ENCODE measurements around the gene ATG3. TPM values are rescaled to one million over a fixed set of nuclear protein-coding genes. Genes with fewer than 3 reads are reported as not detected.
A peak's percentile ranks its signal among the peaks of the same experiment; 100 is the strongest.

Gene ATG3
- total RNA-seq, 1 experiment from 2014 or later, result 60.1 TPM

DNA sequence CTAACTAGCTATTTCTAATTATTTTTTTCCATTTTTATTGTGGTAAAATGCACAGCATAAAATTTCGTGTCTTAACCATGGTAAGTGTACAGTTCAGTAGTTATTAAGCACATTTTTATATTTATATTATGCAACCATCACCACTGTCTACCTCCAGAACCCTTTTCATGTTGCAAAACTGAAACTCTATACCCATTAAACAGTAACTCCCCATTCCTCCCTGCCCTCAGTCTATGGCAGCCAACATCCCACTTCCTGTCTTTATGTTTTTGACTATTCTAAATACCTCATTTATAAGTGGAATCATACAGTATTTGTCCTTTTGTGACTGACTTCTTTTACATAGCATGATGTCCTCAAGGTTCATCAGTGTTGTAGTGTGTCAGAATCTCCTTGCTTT is 25.6 kb upstream of the ATG3 start:
- H3K27me3 Mint-ChIP-seq (ENCODE audit: low read depth), result no peaks in the 10 kb centered on the region
- ChIA-PET CTCF (no interaction called here), POLR2A (no interaction called here)
- no peak for DNase-seq (ENCODE audit: low spot score)
- H3K4me3 Mint-ChIP-seq, result no peak overlapping the region
- H3K27ac Mint-ChIP-seq, result no peak overlapping the region
- no peak for ATAC-seq
- H3K4me1 Mint-ChIP-seq, result peaks cover 9% of the 10 kb centered on the region
- no peaks in the 10 kb centered on the region for H3K9me3 Mint-ChIP-seq
- peaks cover 22% of the 10 kb centered on the region for H3K36me3 Mint-ChIP-seq
- TF ChIP-seq SOX15 (CRISPR knock-in tag; IDR thresholded peaks at IDR 0.05), result no peak
- TF ChIP-seq, protein P1, sequence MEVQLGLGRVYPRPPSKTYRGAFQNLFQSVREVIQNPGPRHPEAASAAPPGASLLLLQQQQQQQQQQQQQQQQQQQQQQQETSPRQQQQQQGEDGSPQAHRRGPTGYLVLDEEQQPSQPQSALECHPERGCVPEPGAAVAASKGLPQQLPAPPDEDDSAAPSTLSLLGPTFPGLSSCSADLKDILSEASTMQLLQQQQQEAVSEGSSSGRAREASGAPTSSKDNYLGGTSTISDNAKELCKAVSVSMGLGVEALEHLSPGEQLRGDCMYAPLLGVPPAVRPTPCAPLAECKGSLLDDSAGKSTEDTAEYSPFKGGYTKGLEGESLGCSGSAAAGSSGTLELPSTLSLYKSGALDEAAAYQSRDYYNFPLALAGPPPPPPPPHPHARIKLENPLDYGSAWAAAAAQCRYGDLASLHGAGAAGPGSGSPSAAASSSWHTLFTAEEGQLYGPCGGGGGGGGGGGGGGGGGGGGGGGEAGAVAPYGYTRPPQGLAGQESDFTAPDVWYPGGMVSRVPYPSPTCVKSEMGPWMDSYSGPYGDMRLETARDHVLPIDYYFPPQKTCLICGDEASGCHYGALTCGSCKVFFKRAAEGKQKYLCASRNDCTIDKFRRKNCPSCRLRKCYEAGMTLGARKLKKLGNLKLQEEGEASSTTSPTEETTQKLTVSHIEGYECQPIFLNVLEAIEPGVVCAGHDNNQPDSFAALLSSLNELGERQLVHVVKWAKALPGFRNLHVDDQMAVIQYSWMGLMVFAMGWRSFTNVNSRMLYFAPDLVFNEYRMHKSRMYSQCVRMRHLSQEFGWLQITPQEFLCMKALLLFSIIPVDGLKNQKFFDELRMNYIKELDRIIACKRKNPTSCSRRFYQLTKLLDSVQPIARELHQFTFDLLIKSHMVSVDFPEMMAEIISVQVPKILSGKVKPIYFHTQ (CRISPR knock-in tag; IDR thresholded peaks at IDR 0.05), result no peak
- TF ChIP-seq GTF2I (CRISPR knock-in tag; conservative IDR thresholded peaks at IDR 0.05), result no peak
- TF ChIP-seq, protein P2, sequence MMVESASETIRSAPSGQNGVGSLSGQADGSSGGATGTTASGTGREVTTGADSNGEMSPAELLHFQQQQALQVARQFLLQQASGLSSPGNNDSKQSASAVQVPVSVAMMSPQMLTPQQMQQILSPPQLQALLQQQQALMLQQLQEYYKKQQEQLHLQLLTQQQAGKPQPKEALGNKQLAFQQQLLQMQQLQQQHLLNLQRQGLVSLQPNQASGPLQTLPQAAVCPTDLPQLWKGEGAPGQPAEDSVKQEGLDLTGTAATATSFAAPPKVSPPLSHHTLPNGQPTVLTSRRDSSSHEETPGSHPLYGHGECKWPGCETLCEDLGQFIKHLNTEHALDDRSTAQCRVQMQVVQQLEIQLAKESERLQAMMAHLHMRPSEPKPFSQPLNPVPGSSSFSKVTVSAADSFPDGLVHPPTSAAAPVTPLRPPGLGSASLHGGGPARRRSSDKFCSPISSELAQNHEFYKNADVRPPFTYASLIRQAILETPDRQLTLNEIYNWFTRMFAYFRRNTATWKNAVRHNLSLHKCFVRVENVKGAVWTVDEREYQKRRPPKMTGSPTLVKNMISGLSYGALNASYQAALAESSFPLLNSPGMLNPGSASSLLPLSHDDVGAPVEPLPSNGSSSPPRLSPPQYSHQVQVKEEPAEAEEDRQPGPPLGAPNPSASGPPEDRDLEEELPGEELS (CRISPR knock-in tag; IDR thresholded peaks at IDR 0.05), result no peak
- TF ChIP-seq ZNF396 (CRISPR knock-in tag; IDR thresholded peaks at IDR 0.05; ENCODE audit: borderline replicate concordance), result no peak
- no peak for TF ChIP-seq MYBL2 (CRISPR knock-in tag; IDR thresholded peaks at IDR 0.05)
- TF ChIP-seq, protein P3, sequence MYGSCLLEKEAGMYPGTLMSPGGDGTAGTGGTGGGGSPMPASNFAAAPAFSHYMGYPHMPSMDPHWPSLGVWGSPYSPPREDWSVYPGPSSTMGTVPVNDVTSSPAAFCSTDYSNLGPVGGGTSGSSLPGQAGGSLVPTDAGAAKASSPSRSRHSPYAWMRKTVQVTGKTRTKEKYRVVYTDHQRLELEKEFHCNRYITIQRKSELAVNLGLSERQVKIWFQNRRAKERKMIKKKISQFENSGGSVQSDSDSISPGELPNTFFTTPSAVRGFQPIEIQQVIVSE (CRISPR knock-in tag; IDR thresholded peaks at IDR 0.05; ENCODE audit: borderline replicate concordance), result no peak
- TF ChIP-seq, protein P4, sequence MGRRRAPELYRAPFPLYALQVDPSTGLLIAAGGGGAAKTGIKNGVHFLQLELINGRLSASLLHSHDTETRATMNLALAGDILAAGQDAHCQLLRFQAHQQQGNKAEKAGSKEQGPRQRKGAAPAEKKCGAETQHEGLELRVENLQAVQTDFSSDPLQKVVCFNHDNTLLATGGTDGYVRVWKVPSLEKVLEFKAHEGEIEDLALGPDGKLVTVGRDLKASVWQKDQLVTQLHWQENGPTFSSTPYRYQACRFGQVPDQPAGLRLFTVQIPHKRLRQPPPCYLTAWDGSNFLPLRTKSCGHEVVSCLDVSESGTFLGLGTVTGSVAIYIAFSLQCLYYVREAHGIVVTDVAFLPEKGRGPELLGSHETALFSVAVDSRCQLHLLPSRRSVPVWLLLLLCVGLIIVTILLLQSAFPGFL (CRISPR knock-in tag; IDR thresholded peaks at IDR 0.05; ENCODE audit: borderline replicate concordance), result no peak
- TF ChIP-seq CREB1 (CRISPR knock-in tag; IDR thresholded peaks at IDR 0.05), result no peak
- no peak for TF ChIP-seq JUN (CRISPR knock-in tag; IDR thresholded peaks at IDR 0.05)
- no peak for TF ChIP-seq FOXJ3 (CRISPR knock-in tag; IDR thresholded peaks at IDR 0.05; ENCODE audit: borderline replicate concordance)
- TF ChIP-seq, protein P5, sequence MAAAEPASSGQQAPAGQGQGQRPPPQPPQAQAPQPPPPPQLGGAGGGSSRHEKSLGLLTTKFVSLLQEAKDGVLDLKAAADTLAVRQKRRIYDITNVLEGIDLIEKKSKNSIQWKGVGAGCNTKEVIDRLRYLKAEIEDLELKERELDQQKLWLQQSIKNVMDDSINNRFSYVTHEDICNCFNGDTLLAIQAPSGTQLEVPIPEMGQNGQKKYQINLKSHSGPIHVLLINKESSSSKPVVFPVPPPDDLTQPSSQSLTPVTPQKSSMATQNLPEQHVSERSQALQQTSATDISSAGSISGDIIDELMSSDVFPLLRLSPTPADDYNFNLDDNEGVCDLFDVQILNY (CRISPR knock-in tag; IDR thresholded peaks at IDR 0.05), result no peak
- no peak for TF ChIP-seq NR2C2 (CRISPR knock-in tag; IDR thresholded peaks at IDR 0.05)
- TF ChIP-seq NFATC4 (CRISPR knock-in tag; IDR thresholded peaks at IDR 0.05), result no peak
- TF ChIP-seq MXD4 (CRISPR knock-in tag; IDR thresholded peaks at IDR 0.05; ENCODE audit: borderline replicate concordance), result no peak

DNA sequence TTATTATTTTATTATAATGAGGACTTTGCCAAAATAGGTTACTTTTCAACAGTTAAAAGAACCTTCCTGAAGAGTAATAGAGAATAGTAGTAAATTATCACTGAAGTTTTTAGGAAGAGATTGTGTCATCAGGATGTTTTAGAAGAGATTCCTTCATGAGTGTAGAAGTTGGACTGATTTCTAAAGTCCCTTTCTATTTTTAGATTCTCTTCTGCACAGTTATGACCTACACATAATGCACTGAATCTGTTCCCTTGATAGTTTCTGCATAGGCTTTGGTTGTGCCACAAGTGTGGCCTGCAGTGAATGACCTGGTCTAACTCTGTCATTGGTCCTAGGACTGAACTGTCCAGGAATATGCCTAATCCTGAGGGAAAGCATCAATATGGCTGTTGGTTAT is 24.0 kb upstream of the ATG3 start:
- Mint-ChIP-seq H3K9me3 (no peaks in the 10 kb centered on the region), H3K27ac (peak overlapping the region; percentile 15; the same call in 1 of the 2 replicates), H3K4me3 (no peak overlapping the region), H3K4me1 (peaks cover 18% of the 10 kb centered on the region), H3K27me3 (ENCODE audit: low read depth) (no peaks in the 10 kb centered on the region), H3K36me3 (peaks cover 23% of the 10 kb centered on the region)
- ATAC-seq (no peak), DNase-seq (ENCODE audit: low spot score) (no peak)
- TF ChIP-seq MXD4 (CRISPR knock-in tag; IDR thresholded peaks at IDR 0.05; ENCODE audit: borderline replicate concordance) (no peak), ZNF121 (CRISPR knock-in tag; IDR thresholded peaks at IDR 0.05) (no peak), SOX15 (CRISPR knock-in tag; IDR thresholded peaks at IDR 0.05) (no peak), FOXJ3 (CRISPR knock-in tag; IDR thresholded peaks at IDR 0.05; ENCODE audit: borderline replicate concordance) (no peak), RORB (CRISPR knock-in tag; IDR thresholded peaks at IDR 0.05) (no peak), NFATC4 (CRISPR knock-in tag; IDR thresholded peaks at IDR 0.05) (no peak), ZNF219 (CRISPR knock-in tag; IDR thresholded peaks at IDR 0.05; ENCODE audit: borderline replicate concordance) (no peak), ZNF317 (CRISPR knock-in tag; IDR thresholded peaks at IDR 0.05; ENCODE audit: borderline replicate concordance, low read depth) (no peak)
- TF ChIP-seq, protein P6, sequence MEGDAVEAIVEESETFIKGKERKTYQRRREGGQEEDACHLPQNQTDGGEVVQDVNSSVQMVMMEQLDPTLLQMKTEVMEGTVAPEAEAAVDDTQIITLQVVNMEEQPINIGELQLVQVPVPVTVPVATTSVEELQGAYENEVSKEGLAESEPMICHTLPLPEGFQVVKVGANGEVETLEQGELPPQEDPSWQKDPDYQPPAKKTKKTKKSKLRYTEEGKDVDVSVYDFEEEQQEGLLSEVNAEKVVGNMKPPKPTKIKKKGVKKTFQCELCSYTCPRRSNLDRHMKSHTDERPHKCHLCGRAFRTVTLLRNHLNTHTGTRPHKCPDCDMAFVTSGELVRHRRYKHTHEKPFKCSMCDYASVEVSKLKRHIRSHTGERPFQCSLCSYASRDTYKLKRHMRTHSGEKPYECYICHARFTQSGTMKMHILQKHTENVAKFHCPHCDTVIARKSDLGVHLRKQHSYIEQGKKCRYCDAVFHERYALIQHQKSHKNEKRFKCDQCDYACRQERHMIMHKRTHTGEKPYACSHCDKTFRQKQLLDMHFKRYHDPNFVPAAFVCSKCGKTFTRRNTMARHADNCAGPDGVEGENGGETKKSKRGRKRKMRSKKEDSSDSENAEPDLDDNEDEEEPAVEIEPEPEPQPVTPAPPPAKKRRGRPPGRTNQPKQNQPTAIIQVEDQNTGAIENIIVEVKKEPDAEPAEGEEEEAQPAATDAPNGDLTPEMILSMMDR (IDR thresholded peaks at IDR 0.05), result no peak
- TF ChIP-seq, protein P7, sequence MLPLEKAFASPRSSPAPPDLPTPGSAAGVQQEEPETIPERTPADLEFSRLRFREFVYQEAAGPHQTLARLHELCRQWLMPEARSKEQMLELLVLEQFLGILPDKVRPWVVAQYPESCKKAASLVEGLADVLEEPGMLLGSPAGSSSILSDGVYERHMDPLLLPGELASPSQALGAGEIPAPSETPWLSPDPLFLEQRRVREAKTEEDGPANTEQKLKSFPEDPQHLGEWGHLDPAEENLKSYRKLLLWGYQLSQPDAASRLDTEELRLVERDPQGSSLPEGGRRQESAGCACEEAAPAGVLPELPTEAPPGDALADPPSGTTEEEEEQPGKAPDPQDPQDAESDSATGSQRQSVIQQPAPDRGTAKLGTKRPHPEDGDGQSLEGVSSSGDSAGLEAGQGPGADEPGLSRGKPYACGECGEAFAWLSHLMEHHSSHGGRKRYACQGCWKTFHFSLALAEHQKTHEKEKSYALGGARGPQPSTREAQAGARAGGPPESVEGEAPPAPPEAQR (CRISPR knock-in tag; IDR thresholded peaks at IDR 0.05), result no peak
- TF ChIP-seq, protein P8, sequence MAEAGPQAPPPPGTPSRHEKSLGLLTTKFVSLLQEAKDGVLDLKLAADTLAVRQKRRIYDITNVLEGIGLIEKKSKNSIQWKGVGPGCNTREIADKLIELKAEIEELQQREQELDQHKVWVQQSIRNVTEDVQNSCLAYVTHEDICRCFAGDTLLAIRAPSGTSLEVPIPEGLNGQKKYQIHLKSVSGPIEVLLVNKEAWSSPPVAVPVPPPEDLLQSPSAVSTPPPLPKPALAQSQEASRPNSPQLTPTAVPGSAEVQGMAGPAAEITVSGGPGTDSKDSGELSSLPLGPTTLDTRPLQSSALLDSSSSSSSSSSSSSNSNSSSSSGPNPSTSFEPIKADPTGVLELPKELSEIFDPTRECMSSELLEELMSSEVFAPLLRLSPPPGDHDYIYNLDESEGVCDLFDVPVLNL (CRISPR knock-in tag; IDR thresholded peaks at IDR 0.05; ENCODE audit: borderline replicate concordance, low read depth), result no peak
- ChIA-PET CTCF (no interaction called here), POLR2A (no interaction called here)
